SIG-M5 treated with dmso at 0.1 percent for 504 hours (cell line): ENCODE data around the gene MBD5.
"Not testable (repeated sequence)": the region's sequence is repeated elsewhere in the genome, so short reads cannot be mapped to it uniquely, and the experiment has no call there.

Source experiments
- DNase-seq: peaks from one replicate; lab custom pipeline; 2025; ENCODE audit not compliant: unreplicated experiment; lab: John Stamatoyannopoulos, UW

Gene MBD5

DNA sequence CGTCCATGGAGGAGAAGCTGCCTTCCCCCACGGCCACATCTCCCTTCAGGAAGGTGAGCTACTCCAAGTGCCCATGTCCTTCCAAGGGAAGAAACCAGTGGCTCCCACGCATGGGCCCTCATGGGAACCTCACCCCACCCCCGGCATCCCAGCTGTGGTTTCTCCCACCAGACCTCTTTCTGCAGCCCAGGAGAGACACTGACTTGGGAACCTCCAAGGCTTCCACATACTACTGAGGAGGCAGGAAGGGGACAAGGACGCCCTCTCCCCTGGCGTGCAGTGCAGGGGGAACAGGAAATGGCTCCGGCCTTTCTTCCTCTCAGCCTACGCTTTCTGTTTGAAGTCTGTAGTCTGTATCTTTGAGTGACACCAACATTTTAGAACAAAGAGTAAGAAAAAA lies 519.1 kb downstream of the MBD5 start:
- DNase-seq = no peak

DNA sequence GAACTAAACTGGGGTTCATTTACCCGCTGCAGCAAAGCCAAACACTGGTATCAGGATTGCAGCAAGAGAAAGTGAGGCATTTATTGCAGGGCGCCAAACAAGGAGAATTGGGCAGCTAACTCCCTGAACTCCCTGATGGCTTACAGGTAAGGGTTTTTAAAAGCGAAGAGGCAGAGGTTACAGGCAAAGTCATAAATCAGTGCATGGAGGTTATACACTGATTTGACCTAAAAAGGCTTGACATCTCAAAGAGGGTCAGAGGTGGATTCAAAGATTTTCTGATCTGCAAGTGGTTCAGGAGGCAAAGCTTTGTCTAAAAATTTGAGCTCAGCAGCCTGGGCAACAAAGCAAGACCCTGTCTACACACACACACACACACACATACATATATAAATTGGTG lies 520.9 kb downstream of the MBD5 start:
- no peak for DNase-seq

GRCh38 chr2:148542614-148543013 lies 521.7 kb downstream of the MBD5 start:
- DNase-seq = no peak

DNA sequence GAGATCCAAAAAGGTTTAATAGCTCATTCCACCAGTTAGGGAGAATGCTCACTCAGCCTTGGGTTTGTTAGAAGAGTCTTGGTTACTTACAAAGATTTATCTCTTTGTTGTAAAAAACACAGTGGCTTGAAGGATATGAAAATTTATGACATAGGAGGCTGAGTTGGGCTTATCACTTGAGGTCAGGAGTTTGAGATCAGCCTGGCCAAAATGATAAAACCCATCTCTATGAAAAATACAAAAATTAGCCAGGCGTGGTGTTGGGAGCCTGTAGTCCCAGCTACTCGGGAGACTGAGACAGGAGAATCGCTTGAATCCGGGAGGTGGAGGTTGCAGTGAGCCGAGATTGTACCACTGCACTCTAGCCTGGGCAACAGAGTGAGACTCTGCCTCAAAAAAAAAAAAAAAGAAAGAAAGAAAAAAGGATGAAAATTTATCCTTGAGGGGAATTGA lies 522.2 kb downstream of the MBD5 start:
- not testable (repeated sequence) for DNase-seq

DNA sequence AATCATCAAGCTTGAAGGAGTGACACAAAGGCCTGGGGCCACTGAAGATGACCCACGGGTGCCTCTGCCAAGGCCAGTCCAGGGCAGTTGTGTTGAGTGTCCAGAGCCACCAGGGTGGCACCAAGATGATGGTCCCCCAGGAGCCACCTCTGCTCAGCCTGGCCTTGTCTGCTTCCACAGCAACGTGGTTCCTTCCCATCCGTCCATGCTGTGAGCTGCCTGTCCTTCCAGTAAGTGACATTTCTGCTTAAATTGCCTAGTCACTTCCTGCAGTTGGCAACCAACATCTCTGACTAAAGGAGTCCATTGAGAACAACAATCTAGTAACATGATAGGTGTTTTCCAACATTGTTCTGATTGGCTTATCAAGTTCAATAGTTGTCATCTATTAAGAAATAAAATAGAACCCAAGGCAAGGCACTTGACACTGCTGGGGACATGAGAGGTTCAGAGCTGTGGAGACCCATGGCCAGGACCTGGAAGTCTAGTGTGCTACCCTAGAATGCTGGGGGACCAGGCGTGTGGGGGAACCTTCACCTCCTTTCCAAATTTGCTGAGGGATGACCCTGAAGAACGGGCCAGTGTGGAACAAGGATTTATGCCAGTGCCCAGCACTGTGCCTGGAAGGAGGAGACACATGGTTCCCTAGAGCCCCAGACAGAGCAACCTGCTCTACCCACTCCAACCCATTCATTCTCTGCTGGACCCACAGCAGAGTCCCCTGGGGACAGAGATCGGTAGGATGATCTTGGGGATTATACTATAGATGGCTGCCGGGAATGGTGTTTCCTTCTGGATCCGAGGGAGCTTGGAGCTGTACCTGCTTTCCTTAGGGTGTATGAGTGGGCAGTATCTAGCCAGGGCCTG lies 524.7 kb downstream of the MBD5 start:
- DNase-seq = no peak

DNA sequence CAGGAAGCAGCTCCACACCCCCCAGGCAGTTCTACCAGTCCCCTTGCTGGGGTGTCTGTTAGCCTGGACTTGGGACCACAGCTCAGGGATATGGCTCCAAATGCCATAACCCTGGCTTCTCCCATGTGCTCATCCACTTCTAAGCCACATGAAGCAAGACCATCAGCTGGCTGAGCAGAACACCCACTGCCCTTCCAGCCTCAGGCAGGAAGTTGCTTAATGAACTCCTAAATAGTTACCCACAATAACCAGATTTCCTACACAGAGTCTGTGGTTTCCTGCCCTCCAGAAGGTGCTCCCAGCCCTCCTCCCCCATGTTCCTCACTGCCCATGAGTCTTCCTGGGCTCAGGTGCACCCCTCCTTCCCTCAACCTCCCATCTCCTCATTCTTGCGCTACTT lies 525.4 kb downstream of the MBD5 start:
- DNase-seq = peak; percentile 83

GRCh38 chr2:148548716-148549400 lies 528.0 kb downstream of the MBD5 start:
- DNase-seq = no peak

GRCh38 chr2:148552675-148553331 lies 531.9 kb downstream of the MBD5 start:
- peak; percentile 30 for DNase-seq

- no peak for DNase-seq
These were observed 532.5 kb downstream of the MBD5 start for GRCh38 chr2:148553332-148553887.

DNA sequence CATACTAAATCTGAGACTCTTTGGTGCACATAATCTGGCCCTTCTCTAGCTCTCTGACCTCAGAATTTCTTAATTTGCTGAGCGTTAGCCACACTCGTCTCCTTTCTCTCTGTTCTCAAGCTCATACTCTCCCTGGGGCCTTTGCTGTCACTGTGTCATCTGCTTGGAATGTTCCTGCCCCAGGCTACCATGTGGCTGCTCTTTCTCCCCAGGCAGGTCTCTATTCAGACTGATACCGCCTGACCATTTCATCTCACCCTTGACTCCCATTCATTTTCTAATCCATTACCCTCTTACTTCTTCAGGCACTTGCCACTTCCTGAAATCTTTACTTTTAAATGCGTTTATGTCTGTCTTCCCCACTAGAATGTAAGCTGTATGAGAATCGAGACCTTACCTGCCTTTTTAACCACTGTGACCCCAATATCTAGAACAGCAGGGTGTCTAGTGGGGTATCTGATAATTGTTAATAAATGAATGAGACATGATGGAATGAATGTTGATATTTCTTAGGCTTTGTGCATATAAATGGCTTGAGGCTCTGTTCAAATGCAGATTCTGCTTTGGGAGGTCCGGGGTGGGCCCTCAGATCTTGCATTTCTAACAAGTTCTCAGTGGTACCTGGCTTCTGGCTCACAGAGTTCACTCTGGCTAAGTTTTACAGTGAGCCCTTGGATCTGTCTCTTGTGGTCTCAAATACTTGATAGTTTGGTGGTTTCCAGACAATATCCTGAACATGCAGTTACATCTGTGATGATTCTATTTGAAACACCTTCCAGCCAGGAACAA lies 533.8 kb downstream of the MBD5 start:
- no peak for DNase-seq

GRCh38 chr2:148555622-148556294 lies 534.9 kb downstream of the MBD5 start:
- no peak for DNase-seq

DNA sequence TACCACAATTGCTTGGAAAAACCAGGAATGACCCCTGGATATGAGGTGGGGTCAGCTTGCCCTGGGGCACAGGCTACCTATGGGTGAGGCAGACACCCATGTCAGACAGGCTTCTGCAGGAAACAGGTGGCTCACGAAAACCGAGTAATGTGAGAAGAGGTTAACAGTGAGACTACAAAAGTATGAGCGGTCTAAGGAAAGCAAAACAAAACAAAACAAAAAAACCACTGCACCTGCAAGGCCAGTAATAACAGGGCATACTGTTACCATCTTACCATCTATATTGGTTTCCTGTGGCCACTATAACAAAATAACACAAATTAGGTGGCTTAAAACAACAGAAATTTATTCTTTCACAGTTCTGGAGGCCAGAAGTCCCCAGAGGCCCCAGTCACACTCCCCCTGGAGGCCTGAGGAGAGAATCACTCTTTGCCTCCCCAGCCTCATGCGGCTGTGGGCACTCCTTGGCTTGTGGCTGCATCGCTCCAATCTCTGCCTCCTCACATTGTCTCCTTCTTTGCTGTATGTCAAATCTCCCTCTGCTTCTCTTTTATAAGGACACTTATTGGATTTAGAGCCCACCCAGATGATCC lies 537.0 kb downstream of the MBD5 start:
- DNase-seq = no peak

- no peak for DNase-seq
These were observed 539.6 kb downstream of the MBD5 start for GRCh38 chr2:148560496-148560895.

GRCh38 chr2:148561389-148561788 lies 540.5 kb downstream of the MBD5 start:
- DNase-seq = no peak

DNA sequence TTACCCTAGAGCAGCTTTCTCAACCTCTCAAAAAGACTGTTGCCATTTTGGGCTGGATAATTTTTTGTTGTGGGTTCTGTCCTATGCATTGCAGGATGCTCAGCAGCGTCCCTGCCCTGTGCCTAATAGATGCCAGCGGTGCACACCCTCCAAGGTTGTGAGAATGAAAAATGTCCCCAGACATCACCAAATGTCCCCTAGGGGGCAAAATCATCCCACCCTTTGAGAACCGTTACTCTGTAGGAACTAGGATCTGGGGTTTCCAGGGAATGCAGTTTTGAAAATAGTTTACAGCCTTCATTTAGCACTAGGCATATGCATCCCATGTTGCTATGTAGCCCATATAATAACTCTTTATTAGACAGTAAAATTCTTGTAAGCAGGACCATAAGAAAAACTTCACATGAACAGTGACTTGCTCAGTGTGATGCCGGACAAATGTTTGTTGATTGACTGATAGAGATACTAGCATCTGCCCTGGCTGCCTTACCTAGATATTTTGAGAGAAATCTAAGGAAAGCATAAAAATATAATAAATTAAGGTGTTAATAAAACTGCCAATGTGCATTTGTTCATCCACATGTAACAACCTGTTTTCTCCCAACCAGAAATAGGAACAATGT lies 544.5 kb downstream of the MBD5 start:
- no peak for DNase-seq
